Naive B cell (primary cell): ENCODE results near the gene ZNF227. TPM values are rescaled to one million over a fixed set of nuclear protein-coding genes. Genes with fewer than 3 reads are reported as not detected.
A peak's percentile ranks its signal among the peaks of the same experiment; 100 is the strongest.

Experiments
- ATAC-seq, 2 donors: fragments of 150-1000 bp; cut with Tn5 transposase; 2 replicates each; pipeline ENCODE4 v1.10.0; 2021; ENCODE audit warnings: low read depth in 2 of 2, mild to moderate bottlenecking in 2 of 2, moderate library complexity in 2 of 2
- DNase-seq: peaks from one replicate; pipeline ENCODE4 v3.0.0; 2022
- H3K27ac Mint-ChIP-seq, 6 donors: one replicate each; pipeline ENCODE4 v1.8.0; 2020 to 2022; ENCODE audit warnings: mild to moderate bottlenecking in 6 of 6, mixed read lengths in 6 of 6, moderate library complexity in 5 of 6, inconsistent platforms in 2 of 6
- H3K27me3 Mint-ChIP-seq, 3 donors: one replicate each; pipeline ENCODE4 v1.8.0; 2021 to 2022; ENCODE audit warnings: mixed read lengths in 3 of 3, mild to moderate bottlenecking in 1 of 3
- H3K36me3 Mint-ChIP-seq, 2 donors: one replicate each; pipeline ENCODE4 v1.8.0; 2020 to 2022; ENCODE audit warnings: mixed read lengths in 2 of 2, inconsistent platforms in 1 of 2, mild to moderate bottlenecking in 1 of 2
- H3K4me1 Mint-ChIP-seq, 3 donors: one replicate each; pipeline ENCODE4 v1.8.0; 2020 to 2022; ENCODE audit warnings: mixed read lengths in 3 of 3, inconsistent platforms in 1 of 3, mild to moderate bottlenecking in 1 of 3, moderate library complexity in 1 of 3
- H3K4me3 Mint-ChIP-seq, 8 donors: one replicate each; pipeline ENCODE4 v1.8.0; 2020 to 2022; ENCODE audit warnings: mild to moderate bottlenecking in 8 of 8, mixed read lengths in 8 of 8, moderate library complexity in 8 of 8, inconsistent platforms in 2 of 8
- H3K9me3 Mint-ChIP-seq, 7 donors: one replicate each; pipeline ENCODE4 v1.8.0; 2020 to 2022; ENCODE audit warnings: mixed read lengths in 7 of 7, mild to moderate bottlenecking in 5 of 7, inconsistent platforms in 2 of 7, moderate library complexity in 1 of 7
- polyA plus RNA-seq, 6 donors: library from polyadenylated mRNA; unstranded; fragments of 300-500 nt; fragmentation: Illumina TruSeq; gene quantifications; one replicate each; pipeline ENCODE4 v1.2.3, GENCODE V29; 2021; ENCODE audit warnings: low read depth in 6 of 6

The ZNF227 gene
- polyA plus RNA-seq, 6 donors from 2014 or later: 13.7 to 27.9 (median 16.2) TPM

DNA sequence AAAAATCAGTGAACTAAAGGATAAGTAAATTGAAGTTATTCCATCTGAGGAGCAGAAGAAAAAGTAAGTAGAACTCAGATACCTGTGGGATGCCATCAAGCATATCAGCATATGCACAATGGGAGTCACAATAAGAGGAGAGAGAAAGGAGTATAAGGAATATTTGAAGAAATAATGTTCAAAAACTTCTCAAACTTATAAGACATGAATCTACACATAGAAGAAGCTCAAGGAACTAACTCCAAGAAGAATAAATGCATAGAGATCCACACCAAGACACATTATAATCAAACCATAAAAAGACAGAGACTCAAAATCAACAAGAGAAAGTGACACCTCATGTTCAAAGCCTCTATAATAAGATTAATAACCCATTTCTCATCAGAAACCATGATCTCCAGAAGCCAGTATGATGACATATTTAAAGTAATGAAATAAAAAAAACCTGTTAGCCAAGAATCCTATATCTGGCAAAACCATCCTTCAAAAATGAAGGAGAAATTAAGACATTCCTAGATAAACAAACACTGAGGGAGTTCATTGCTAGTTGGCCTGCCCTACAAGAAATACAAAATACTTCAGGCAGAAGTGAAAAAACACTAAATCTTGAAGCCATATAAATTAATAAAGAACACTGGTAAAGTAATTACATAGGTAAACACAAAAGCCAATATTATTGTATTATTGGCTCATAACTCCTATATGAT is 43.5 kb downstream of the ZNF227 start:
- ATAC-seq (no peak), DNase-seq (no peak)
- Mint-ChIP-seq H3K27ac (no peak overlapping the region), H3K4me3 (no peak overlapping the region), H3K36me3 (peaks cover 22 to 80% of the 10 kb centered on the region in 2 donors), H3K27me3 (no peaks in the 10 kb centered on the region), H3K9me3 (peaks cover 5 to 89% (median 81%) of the 10 kb centered on the region in 7 donors), H3K4me1 (peaks cover 10 to 16% (median 15%) of the 10 kb centered on the region in 3 donors)

DNA sequence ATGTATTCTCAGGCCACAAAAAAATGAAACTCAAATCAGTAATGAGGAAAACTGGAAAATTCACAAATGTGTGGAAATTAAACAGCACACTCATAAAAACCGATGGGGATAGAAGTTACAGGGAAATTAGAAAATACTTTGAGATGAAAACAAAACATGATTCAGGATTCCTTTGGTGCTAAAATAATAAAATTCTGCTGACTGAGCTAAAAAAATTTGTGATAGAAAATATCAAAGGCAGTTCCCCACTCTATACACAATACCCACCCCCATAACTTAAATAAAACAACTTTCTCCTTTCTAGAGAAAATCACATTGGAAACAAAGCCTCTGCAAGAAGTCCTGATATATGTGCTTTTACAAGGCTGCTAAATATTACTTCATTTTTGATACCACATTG is 45.8 kb downstream of the ZNF227 start:
- H3K36me3 Mint-ChIP-seq: peaks cover 22 to 67% of the 10 kb centered on the region in 2 donors
- ATAC-seq (no peak), DNase-seq (no peak)
- H3K27ac Mint-ChIP-seq: peak overlapping the region in 1 of 6 donors; percentile 74
- H3K4me3 Mint-ChIP-seq: peak overlapping the region in 1 of 8 donors; percentile 4
- peaks cover 6 to 71% (median 59%) of the 10 kb centered on the region in 7 donors for H3K9me3 Mint-ChIP-seq
- H3K27me3 Mint-ChIP-seq: no peaks in the 10 kb centered on the region
- peaks cover 10 to 17% (median 14%) of the 10 kb centered on the region in 3 donors for H3K4me1 Mint-ChIP-seq

- Mint-ChIP-seq H3K4me3 (peak overlapping the region in 7 of 8 donors; percentile 82 to 91 (median 90)), H3K27me3 (no peaks in the 10 kb centered on the region), H3K27ac (no peak overlapping the region), H3K36me3 (peaks cover 22 to 64% of the 10 kb centered on the region in 2 donors), H3K4me1 (peaks cover 10 to 17% (median 14%) of the 10 kb centered on the region in 3 donors), H3K9me3 (peaks cover 8 to 64% (median 53%) of the 10 kb centered on the region in 7 donors)
- DNase-seq (no peak), ATAC-seq (no peak)
Measured at GRCh38 chr19:44258835-44259413, 46.6 kb downstream of the ZNF227 start.

DNA sequence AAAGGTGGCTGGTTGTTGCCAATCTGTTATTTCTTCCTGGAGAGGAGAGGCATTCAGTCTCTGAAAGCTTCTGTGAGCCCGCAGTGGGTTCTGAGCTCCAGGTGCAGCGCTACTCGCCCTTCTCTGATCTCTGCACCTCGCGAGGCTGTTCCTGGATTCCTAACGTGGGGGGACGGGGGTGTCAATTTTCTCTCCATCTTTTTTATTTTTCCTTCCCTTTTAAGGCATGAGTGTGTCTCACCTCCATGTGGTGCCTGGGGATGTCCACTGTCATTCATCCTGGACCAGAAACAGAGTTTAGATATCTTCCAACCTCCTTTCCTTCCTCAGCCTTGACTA is 48.0 kb downstream of the ZNF227 start:
- H3K36me3 Mint-ChIP-seq: peaks cover 13 to 50% of the 10 kb centered on the region in 2 donors
- peaks cover 11 to 55% (median 42%) of the 10 kb centered on the region in 7 donors for H3K9me3 Mint-ChIP-seq
- ATAC-seq: no peak

DNA sequence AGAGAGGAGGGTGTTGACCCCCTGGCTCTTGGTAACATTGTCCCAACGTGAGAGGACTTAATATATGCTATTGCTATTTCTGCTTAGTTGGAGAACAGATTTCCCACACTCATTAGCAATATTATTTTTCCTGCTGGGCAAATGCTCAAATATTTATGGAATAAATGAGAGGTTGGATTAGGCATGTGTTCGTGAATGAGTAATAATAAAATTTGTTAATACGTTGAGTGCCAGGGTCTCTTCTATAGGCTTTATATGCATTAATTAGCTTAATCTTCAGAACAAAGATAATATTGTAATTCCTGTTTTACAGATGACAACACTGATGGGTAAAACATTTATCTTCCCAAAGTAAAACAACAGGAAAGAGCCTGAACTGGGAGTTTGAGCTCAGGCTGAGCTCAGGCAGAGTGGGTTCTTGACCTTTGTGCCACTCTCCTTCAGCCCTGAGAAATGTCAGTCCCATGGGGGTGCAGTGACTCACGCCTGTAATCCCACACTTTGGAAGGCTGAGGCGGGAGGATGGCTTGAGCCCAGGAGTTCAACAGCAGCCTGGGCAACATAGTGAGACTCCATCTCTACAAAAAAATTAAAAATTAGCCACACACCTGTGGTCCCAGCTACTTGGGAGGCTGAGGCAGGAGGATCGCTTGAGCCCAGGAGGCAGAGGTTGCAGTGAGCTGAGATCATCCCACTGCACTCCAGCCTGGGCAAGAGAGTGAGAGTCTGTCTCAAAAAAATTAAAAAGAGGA is 48.5 kb downstream of the ZNF227 start:
- Mint-ChIP-seq H3K4me3 (peak overlapping the region; percentile 76 to 91 (median 88)), H3K9me3 (peaks cover 11 to 49% (median 36%) of the 10 kb centered on the region in 7 donors), H3K27me3 (no peaks in the 10 kb centered on the region), H3K27ac (peak overlapping the region in 1 of 6 donors; percentile 32), H3K36me3 (peaks cover 11 to 48% of the 10 kb centered on the region in 2 donors), H3K4me1 (peaks cover 10 to 17% (median 14%) of the 10 kb centered on the region in 3 donors)
- ATAC-seq (no peak), DNase-seq (no peak)

More for the DNA sequence above, 48.0 kb downstream of the ZNF227 start:
- Mint-ChIP-seq H3K4me3 (peak overlapping the region; percentile 76 to 91 (median 88)), H3K27ac (peak overlapping the region in 4 of 6 donors; percentile 32 to 88 (median 66)), H3K4me1 (peaks cover 10 to 17% (median 14%) of the 10 kb centered on the region in 3 donors), H3K27me3 (no peaks in the 10 kb centered on the region)
- no peak for DNase-seq

DNA sequence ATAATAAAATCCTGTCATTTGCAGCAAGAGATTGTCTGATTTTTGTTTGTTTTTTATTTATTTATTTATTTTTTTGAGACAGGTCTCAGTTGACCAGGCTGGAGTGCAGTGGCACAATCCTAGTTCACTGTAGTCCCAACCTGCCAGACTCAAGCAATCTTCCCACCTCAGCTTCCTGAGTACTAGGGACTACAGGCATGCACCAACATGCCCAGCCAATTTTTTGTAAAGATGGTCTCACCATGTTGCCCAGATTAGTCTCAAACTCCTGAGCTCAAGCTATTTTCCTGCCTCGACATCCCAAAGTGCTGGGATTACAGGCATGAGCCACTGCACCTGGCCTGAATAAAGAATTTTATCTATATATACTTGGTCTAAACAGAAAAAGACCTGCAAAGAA is 65.0 kb downstream of the ZNF227 start:
- ATAC-seq (no peak), DNase-seq (no peak)
- Mint-ChIP-seq H3K36me3 (peaks cover 51 to 73% of the 10 kb centered on the region in 2 donors), H3K9me3 (peaks cover 21 to 81% (median 59%) of the 10 kb centered on the region in 7 donors), H3K4me3 (no peak overlapping the region), H3K27me3 (no peaks in the 10 kb centered on the region), H3K4me1 (no peaks in the 10 kb centered on the region), H3K27ac (no peak overlapping the region)

DNA sequence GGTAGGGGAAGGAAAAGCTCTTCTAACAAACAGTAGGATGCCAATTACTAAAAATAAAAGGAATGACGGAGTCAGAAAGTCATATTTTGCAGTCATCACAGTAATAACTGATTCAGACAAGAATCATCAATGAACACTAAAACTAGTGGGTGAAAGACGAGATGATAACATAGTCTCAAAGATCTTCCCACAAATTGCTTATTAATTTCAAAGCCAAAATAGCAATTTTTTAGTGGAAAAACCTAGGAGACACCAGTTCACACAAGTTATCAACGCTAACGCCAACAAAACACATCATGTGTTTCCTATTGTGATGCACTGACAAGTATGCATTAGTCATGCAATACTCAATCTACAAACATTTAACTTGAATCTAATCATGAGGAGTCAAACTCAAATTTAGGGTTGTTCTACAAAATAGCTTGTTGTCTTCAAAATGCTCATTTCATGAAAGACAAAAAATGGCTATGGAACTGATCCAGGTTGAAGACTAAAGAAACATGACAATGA is 65.9 kb downstream of the ZNF227 start:
- no peak overlapping the region for H3K27ac Mint-ChIP-seq
- ATAC-seq (no peak), DNase-seq (no peak)
- H3K4me3 Mint-ChIP-seq: no peak overlapping the region
- no peaks in the 10 kb centered on the region for H3K4me1 Mint-ChIP-seq
- H3K27me3 Mint-ChIP-seq: no peaks in the 10 kb centered on the region
- H3K9me3 Mint-ChIP-seq: peaks cover 14 to 82% (median 51%) of the 10 kb centered on the region in 7 donors
- H3K36me3 Mint-ChIP-seq: peaks cover 44 to 67% of the 10 kb centered on the region in 2 donors

DNA sequence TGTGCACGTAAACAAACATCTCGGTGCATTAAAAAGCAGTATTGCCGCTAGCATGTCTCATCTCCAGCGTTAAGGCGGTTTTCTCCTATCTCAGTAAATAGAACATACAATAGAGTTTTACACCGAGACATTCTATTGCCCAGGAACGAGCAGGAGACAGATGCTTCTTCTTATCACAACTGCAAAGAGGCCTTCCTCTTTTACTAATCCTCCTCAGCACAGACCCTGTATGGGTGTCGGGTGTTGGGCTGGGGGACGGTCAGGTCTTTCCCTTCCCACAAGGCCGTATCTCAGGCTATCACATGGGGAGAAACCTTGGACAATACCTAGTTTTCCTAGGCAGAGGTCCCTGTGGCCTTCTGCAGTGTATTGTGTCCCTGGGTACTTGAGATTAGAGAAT is 68.6 kb downstream of the ZNF227 start:
- no peak overlapping the region for H3K27ac Mint-ChIP-seq
- H3K4me3 Mint-ChIP-seq: no peak overlapping the region
- H3K9me3 Mint-ChIP-seq: peaks cover 4 to 70% (median 41%) of the 10 kb centered on the region in 7 donors
- DNase-seq (no peak), ATAC-seq (no peak)
- peaks cover 29 to 51% of the 10 kb centered on the region in 2 donors for H3K36me3 Mint-ChIP-seq
- H3K4me1 Mint-ChIP-seq: no peaks in the 10 kb centered on the region
- no peaks in the 10 kb centered on the region for H3K27me3 Mint-ChIP-seq

GRCh38 chr19:44282846-44283245 is 70.5 kb downstream of the ZNF227 start:
- Mint-ChIP-seq H3K4me3 (no peak overlapping the region), H3K27me3 (no peaks in the 10 kb centered on the region)

DNA sequence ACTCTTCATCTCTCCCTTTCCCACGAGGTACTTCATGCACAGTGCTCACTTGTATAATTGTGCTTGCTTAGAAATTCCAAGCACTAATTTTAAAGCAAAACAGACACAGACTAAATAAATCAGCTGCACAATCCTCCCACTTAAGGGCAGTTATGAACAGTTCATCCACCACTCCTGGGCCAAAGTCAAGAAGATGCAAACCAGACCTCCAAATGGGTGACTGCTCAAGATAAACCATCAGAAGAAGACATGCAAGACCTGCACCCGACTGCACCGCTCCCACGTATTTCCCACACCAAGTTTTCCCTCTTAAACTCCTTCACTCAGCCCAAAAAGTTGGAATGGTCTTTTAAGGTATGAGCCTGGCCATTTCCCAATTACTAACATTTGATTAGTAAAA is 72.6 kb downstream of the ZNF227 start:
- H3K27ac Mint-ChIP-seq: no peak overlapping the region
- peaks cover 41 to 49% of the 10 kb centered on the region in 2 donors for H3K36me3 Mint-ChIP-seq
- H3K4me3 Mint-ChIP-seq: no peak overlapping the region
- H3K9me3 Mint-ChIP-seq: peaks cover 12 to 66% (median 40%) of the 10 kb centered on the region in 7 donors
- ATAC-seq (no peak), DNase-seq (no peak)
- no peaks in the 10 kb centered on the region for H3K27me3 Mint-ChIP-seq
- H3K4me1 Mint-ChIP-seq: no peaks in the 10 kb centered on the region

More at GRCh38 chr19:44282846-44283245, 70.5 kb downstream of the ZNF227 start:
- no peak for ATAC-seq
- no peaks in the 10 kb centered on the region for H3K4me1 Mint-ChIP-seq
- no peak for DNase-seq
- H3K27ac Mint-ChIP-seq: no peak overlapping the region
- H3K36me3 Mint-ChIP-seq: peaks cover 27 to 43% of the 10 kb centered on the region in 2 donors
- H3K9me3 Mint-ChIP-seq: peaks cover 6 to 60% (median 38%) of the 10 kb centered on the region in 7 donors

Other genes with a start within 250 kb of the ZNF227 start
- 1 to 10 TPM in 5 of 6 donors, not detected in 1; 1.9 to 4.4 (median 3.2) TPM for gene ZNF155, start 228.3 kb upstream of the ZNF227 start, polyA plus RNA-seq
- 1 to 10 TPM; 1.9 to 8.8 (median 3.9) TPM for gene ZNF230, start 209.6 kb upstream of the ZNF227 start, polyA plus RNA-seq
- 1 to 10 TPM; 3.6 to 5.3 (median 4.6) TPM for gene ZNF222, start 187.2 kb upstream of the ZNF227 start, polyA plus RNA-seq
- gene ZNF223, start 160.5 kb upstream of the ZNF227 start, polyA plus RNA-seq: 1 to 10 TPM in 5 of 6 donors, not detected in 1; 1.9 to 3.3 (median 2.9) TPM
- 1 to 10 TPM in 3 of 6 donors, under 1 TPM in 3; 0.09 to 1.2 (median 0.95) TPM for gene ZNF284, start 140.4 kb upstream of the ZNF227 start, polyA plus RNA-seq
- 10 to 100 TPM in 4 of 6 donors, 1 to 10 TPM in 2; 7.5 to 20.7 (median 12.5) TPM for gene ZNF224, start 118.2 kb upstream of the ZNF227 start, polyA plus RNA-seq
- gene ZNF225, start 99.1 kb upstream of the ZNF227 start, polyA plus RNA-seq: 1 to 10 TPM; 2.2 to 6.4 (median 3.3) TPM
- 1 to 10 TPM; 1.1 to 8.2 (median 4.9) TPM for gene ZNF234, start 71.0 kb upstream of the ZNF227 start, polyA plus RNA-seq
- 10 to 100 TPM; 26.0 to 38.5 (median 30.8) TPM for gene ZNF226, start 47.4 kb upstream of the ZNF227 start, polyA plus RNA-seq
- gene ZNF233, start 47.4 kb downstream of the ZNF227 start, polyA plus RNA-seq: 1 to 10 TPM in 4 of 6 donors, under 1 TPM in 1, not detected in 1; 0.92 to 2.9 (median 2.7) TPM
- gene ZNF235, start 92.5 kb downstream of the ZNF227 start, polyA plus RNA-seq: 1 to 10 TPM in 5 of 6 donors, not detected in 1; 2.5 to 7.3 (median 4.3) TPM
- gene ZNF112, start 144.1 kb downstream of the ZNF227 start, polyA plus RNA-seq: 1 to 10 TPM in 1 of 6 donors, under 1 TPM in 4, not detected in 1; 0.12 to 1.0 (median 0.36) TPM
- 10 to 100 TPM in 2 of 6 donors, 1 to 10 TPM in 4; 5.3 to 10.7 (median 8.2) TPM for gene ZNF285, start 189.1 kb downstream of the ZNF227 start, polyA plus RNA-seq
- 1 to 10 TPM; 1.5 to 6.7 (median 2.3) TPM for gene ZNF229, start 235.9 kb downstream of the ZNF227 start, polyA plus RNA-seq